ENCODE data around the gene FZR1.

- no peak for TF ChIP-seq EZH2 (IDR thresholded peaks at IDR 0.05)
- TF ChIP-seq POLR2AphosphoS5 (IDR thresholded peaks at IDR 0.05; ENCODE audit: borderline replicate concordance, low read depth, low read length), result no peak
- TF ChIP-seq FOXP2 (optimal IDR thresholded peaks at IDR 0.05; ENCODE audit: control extremely low read depth, extremely low read length, insufficient read depth), result no peak
Observed at GRCh38 chr19:3586127-3586626, 80.1 kb downstream of the FZR1 start.
